B cell (primary cell): Measurements from ENCODE around the gene CRTAP. TPM values are rescaled to one million over a fixed set of nuclear protein-coding genes. Genes with fewer than 3 reads are reported as not detected.
"Not testable (repeated sequence)": the region's sequence is repeated elsewhere in the genome, so short reads cannot be mapped to it uniquely, and the experiment has no call there.

Experiments used
- ATAC-seq: fragments of 200-7000 bp; cut with Tn5 transposase; one replicate; pipeline ENCODE4 v1.10.0; 2021; ENCODE audit warnings: low read depth, mild to moderate bottlenecking, moderate number of reproducible peaks, moderate library complexity
- CTCF ChIA-PET: fragments of 350-600 bp; sonication (Branson Sonifier 250); formaldehyde crosslinking; loops from one replicate; lab custom pipeline; 2021; ENCODE audit warnings: antibody characterized with exemption, inconsistent platforms; lab: Charles Lee
- POLR2A ChIA-PET: fragments of 350-600 bp; sonication (Branson Sonifier 250); formaldehyde crosslinking; loops from one replicate; lab custom pipeline; 2021; ENCODE audit warnings: antibody characterized with exemption; lab: Charles Lee
- DNase-seq: peaks from one replicate; pipeline ENCODE4 v3.0.0; 2013
- H2AFZ ChIP-seq: 2 replicates; pipeline ENCODE4 v1.6.1; 2012; ENCODE audit warnings: mild to moderate bottlenecking, low read depth, low read length; ENCODE audit not compliant: insufficient read depth, poor library complexity, severe bottlenecking
- H3K27ac ChIP-seq, 2 donors: 1 replicate in 1 of 2; 2 replicates in 1 of 2; pipeline ENCODE4 v1.5.1; 2012 to 2013; ENCODE audit warnings: low read length in 2 of 2, mild to moderate bottlenecking in 2 of 2, moderate library complexity in 1 of 2
- H3K27me3 ChIP-seq, 4 experiments: fragments of 200-600 bp in 1 of 4; sonication (generic) in 1 of 4; replicated peaks in 1 of 4; 1 replicate in 2 of 4; 2 replicates in 2 of 4; pipeline versions ENCODE4 v1.6.1 to v1.7.0; 2013 to 2016; ENCODE audit warnings: low read length in 3 of 4, mild to moderate bottlenecking in 2 of 4, mixed read lengths in 1 of 4, moderate library complexity in 1 of 4; ENCODE audit not compliant: insufficient read depth in 4 of 4, control insufficient read depth in 3 of 4; ENCODE audit errors: control extremely low read depth in 1 of 4
- H3K36me3 ChIP-seq, 2 experiments: replicated peaks in 1 of 2; 1 replicate in 1 of 2; 2 replicates in 1 of 2; pipeline versions ENCODE4 v1.6.1 to v1.7.1; 2013; ENCODE audit warnings: low read length in 1 of 2; ENCODE audit not compliant: insufficient read depth in 2 of 2, control insufficient read depth in 1 of 2; ENCODE audit errors: control extremely low read depth in 1 of 2, extremely low read depth in 1 of 2
- H3K4me1 ChIP-seq, 2 donors: fragments of 200-600 bp in 1 of 2; sonication (generic) in 1 of 2; 1 replicate in 1 of 2; 2 replicates in 1 of 2; pipeline versions ENCODE4 v1.5.1 to v1.6.1; 2013 to 2017; ENCODE audit warnings: low read length in 2 of 2; ENCODE audit not compliant: control insufficient read depth in 2 of 2, insufficient read depth in 2 of 2
- H3K4me2 ChIP-seq: replicated peaks from 2 replicates; pipeline ENCODE3; 2012; ENCODE audit warnings: mild to moderate bottlenecking, low read depth, low read length; ENCODE audit not compliant: poor library complexity, severe bottlenecking
- H3K4me3 ChIP-seq, 5 experiments: fragments of 200-600 bp in 1 of 5; sonication (generic) in 1 of 5; 1 replicate in 3 of 5; 2 replicates in 2 of 5; pipeline versions ENCODE4 v1.5.1 to v1.7.0; 2011 to 2016; ENCODE audit warnings: low read length in 4 of 5, mild to moderate bottlenecking in 4 of 5, low read depth in 2 of 5, control low read depth in 1 of 5, moderate library complexity in 1 of 5; ENCODE audit not compliant: insufficient read depth in 1 of 5; ENCODE audit errors: control extremely low read depth in 1 of 5, extremely low read depth in 1 of 5
- H3K79me2 ChIP-seq: fragments of 200-600 bp; sonication (generic); one replicate; pipeline ENCODE4 v1.6.0; 2016; ENCODE audit warnings: low read length; ENCODE audit not compliant: control insufficient read depth, insufficient read depth
- H3K9ac ChIP-seq: fragments of 200-600 bp; sonication (generic); 2 replicates; pipeline ENCODE4 v1.6.1; 2017; ENCODE audit warnings: mild to moderate bottlenecking, low read length, moderate library complexity
- H3K9me3 ChIP-seq, 3 donors: one replicate each; pipeline versions ENCODE4 v1.6.1 to v1.7.1; 2013; ENCODE audit warnings: low read length in 2 of 3; ENCODE audit not compliant: control insufficient read depth in 2 of 3, insufficient read depth in 1 of 3; ENCODE audit errors: control extremely low read depth in 1 of 3
- H4K20me1 ChIP-seq: 2 replicates; pipeline ENCODE4 v1.6.0; 2012; ENCODE audit warnings: mild to moderate bottlenecking, low read length; ENCODE audit not compliant: insufficient read depth, control insufficient read depth, poor library complexity, severe bottlenecking
- H3K27ac Mint-ChIP-seq: one replicate; pipeline ENCODE4 v1.8.0; 2021; ENCODE audit warnings: mixed read lengths
- H3K27me3 Mint-ChIP-seq: one replicate; pipeline ENCODE4 v1.8.0; 2021; ENCODE audit warnings: mixed read lengths
- H3K4me1 Mint-ChIP-seq: one replicate; pipeline ENCODE4 v1.8.0; 2021; ENCODE audit warnings: mixed read lengths
- H3K4me3 Mint-ChIP-seq: one replicate; pipeline ENCODE4 v1.8.0; 2021; ENCODE audit warnings: mixed read lengths
- H3K9me3 Mint-ChIP-seq: one replicate; pipeline ENCODE4 v1.8.0; 2022; ENCODE audit warnings: mixed read lengths; ENCODE audit not compliant: insufficient read depth
- CTCF ChIP-seq: fragments of 200-600 bp; IDR thresholded peaks from one replicate; pipeline ENCODE4 v1.8.0; 2022; ENCODE audit warnings: antibody characterized with exemption, mild to moderate bottlenecking
- EZH2 ChIP-seq: IDR thresholded peaks from 2 replicates; pipeline ENCODE4 v1.6.1; 2012; ENCODE audit warnings: borderline replicate concordance, low read depth, mild to moderate bottlenecking, moderate library complexity, low read length; ENCODE audit not compliant: insufficient read depth, poor library complexity, severe bottlenecking
- whole genome bisulfite sequencing: methylation state at CpG from one replicate; pipeline ENCODE4 v1.1.5; 2013; ENCODE audit warnings: missing lambda C conversion rate; ENCODE audit not compliant: insufficient coverage; 5-methylcytosine and 5-hydroxymethylcytosine counted together
- intact Hi-C: fragments of 100-400 bp; cut with micrococcal nuclease; formaldehyde crosslinking; loops from one replicate; pipeline ENCODE4 v1.10.0; 2022
- polyA plus RNA-seq: library from polyadenylated mRNA; depleted of rRNA; stranded (reverse); fragments of >200 nt; gene quantifications from 2 replicates; pipeline ENCODE4 v1.2.3, GENCODE V29; 2012
- total RNA-seq, 2 donors: library from RNA; stranded (reverse); fragments of 120-200 nt in 1 of 2; gene quantifications; 1 replicate in 1 of 2; 2 replicates in 1 of 2; pipeline versions ENCODE4 v1.2.3 to v1.2.4, GENCODE V29; 2013 to 2022

CRTAP gene
- total and polyA plus RNA-seq, 2 donors (not counting 1 experiment from before 2014, with no cell fraction given) = 20.3 to 55.0 TPM

- ChIA-PET POLR2A (no interaction called here), CTCF (interaction anchor here (1.3 kb wide), 1 partner anchor 28 kb away, joined by 3 read pairs; no protein-coding TSS in a partner anchor)
- H3K9me3 ChIP-seq = no peaks in the 10 kb centered on the region
- DNase-seq (no peak), ATAC-seq (no peak)
- H3K9ac ChIP-seq = no peak overlapping the region
- H3K9me3 Mint-ChIP-seq = no peaks in the 10 kb centered on the region
- peaks cover 11% of the 10 kb centered on the region for H3K27me3 Mint-ChIP-seq
- peaks cover 5% of the 10 kb centered on the region for H3K4me1 Mint-ChIP-seq
- no peaks in the 10 kb centered on the region for H3K79me2 ChIP-seq
- no peak overlapping the region for H3K4me2 ChIP-seq
- no peak overlapping the region for H3K27ac ChIP-seq
- no peaks in the 10 kb centered on the region for H4K20me1 ChIP-seq
- H3K27ac Mint-ChIP-seq = no peak overlapping the region
- H3K4me1 ChIP-seq = peaks cover 3 to 4% of the 10 kb centered on the region in 2 donors
- WGBS = 100% methylated on average over 1 of the region's 3 CpGs
- TF ChIP-seq CTCF = no peak
- TF ChIP-seq EZH2 = no peak
- H3K27me3 ChIP-seq = no peaks in the 10 kb centered on the region
- H2AFZ ChIP-seq = no peak overlapping the region
- H3K4me3 ChIP-seq = no peak overlapping the region
- no peaks in the 10 kb centered on the region for H3K36me3 ChIP-seq
- intact Hi-C loops = no loop called here
- H3K4me3 Mint-ChIP-seq = no peak overlapping the region
Observed at GRCh38 chr3:33159981-33160380, 46.2 kb downstream of the CRTAP start.

GRCh38 chr3:33162621-33163020 lies 48.8 kb downstream of the CRTAP start:
- H4K20me1 ChIP-seq, H3K4me1 Mint-ChIP-seq, ATAC-seq, H3K4me3 ChIP-seq, H3K27me3 ChIP-seq, CTCF ChIA-PET, H3K4me3 Mint-ChIP-seq, H3K4me1 ChIP-seq, H3K27ac Mint-ChIP-seq, DNase-seq, H3K9me3 Mint-ChIP-seq, H3K27ac ChIP-seq, intact Hi-C loops, H3K9ac ChIP-seq, H3K9me3 ChIP-seq, POLR2A ChIA-PET, H2AFZ ChIP-seq, H3K79me2 ChIP-seq, H3K4me2 ChIP-seq, H3K36me3 ChIP-seq: not testable (repeated sequence)
- H3K27me3 Mint-ChIP-seq = peaks cover 11% of the 10 kb centered on the region
- WGBS = 100% methylated on average over 1 of the region's 5 CpGs
